ENCODE results near the gene CPN2. TPM values are rescaled to one million over a fixed set of nuclear protein-coding genes. Genes with fewer than 3 reads are reported as not detected.
A peak's percentile ranks its signal among the peaks of the same experiment; 100 is the strongest.

Gene CPN2
- total and polyA plus RNA-seq, 11 donors, result 0.14 to 6.0 (median 0.72) TPM

DNA sequence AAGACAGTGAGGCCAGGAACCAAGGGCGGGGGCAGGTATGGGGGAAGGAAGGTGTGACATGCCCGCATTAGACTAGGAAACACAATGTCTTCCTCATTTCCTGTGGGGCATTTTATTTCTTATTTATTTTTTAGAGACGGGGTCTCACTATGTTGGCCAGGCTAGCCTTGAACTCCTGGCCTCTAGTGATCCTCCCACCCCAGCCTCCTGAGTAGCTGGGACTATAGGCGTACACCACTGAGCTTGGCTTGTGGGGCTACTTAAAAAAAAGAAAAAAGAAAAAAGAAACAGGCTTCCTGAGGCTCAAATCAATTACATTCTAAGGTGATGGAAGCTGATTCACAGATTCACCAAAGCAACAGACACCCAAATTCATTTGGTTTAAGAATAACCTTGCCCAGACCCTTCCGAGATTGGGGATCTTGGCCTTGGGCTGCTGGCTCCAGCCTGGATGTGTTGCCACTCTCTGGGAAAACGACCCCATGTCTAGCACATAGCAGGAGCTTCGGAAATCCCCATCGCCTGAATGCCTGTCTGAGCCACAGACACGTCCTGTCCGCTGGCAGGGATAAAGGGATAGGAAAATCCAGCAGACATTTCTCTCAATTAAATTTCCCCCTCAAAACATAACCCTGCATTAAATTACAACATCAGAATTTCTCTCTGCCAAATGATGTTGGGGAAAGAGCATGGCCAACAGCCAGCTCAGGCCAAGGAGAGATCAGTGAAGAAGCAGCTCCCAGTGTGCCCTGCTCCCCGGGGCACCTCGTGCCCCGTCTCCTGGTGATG is 13.0 kb downstream of the CPN2 start:
- WGBS, 4 donors, result 81 to 86% (median 82%) methylated on average over 13 of the region's 13 CpGs
- Histone ChIP-seq H3K4me3 (no peak overlapping the region), H3K27ac (no peak overlapping the region), H3K36me3 (no peaks in the 10 kb centered on the region), H3K9me3 (no peaks in the 10 kb centered on the region), H3K27me3 (peaks cover 0 to 18% (median 6%) of the 10 kb centered on the region in 9 donors), H3K4me1 (peaks cover 0 to 8% (median 5%) of the 10 kb centered on the region in 12 donors)
- ATAC-seq, result no peak
- TF ChIP-seq, protein P1, sequence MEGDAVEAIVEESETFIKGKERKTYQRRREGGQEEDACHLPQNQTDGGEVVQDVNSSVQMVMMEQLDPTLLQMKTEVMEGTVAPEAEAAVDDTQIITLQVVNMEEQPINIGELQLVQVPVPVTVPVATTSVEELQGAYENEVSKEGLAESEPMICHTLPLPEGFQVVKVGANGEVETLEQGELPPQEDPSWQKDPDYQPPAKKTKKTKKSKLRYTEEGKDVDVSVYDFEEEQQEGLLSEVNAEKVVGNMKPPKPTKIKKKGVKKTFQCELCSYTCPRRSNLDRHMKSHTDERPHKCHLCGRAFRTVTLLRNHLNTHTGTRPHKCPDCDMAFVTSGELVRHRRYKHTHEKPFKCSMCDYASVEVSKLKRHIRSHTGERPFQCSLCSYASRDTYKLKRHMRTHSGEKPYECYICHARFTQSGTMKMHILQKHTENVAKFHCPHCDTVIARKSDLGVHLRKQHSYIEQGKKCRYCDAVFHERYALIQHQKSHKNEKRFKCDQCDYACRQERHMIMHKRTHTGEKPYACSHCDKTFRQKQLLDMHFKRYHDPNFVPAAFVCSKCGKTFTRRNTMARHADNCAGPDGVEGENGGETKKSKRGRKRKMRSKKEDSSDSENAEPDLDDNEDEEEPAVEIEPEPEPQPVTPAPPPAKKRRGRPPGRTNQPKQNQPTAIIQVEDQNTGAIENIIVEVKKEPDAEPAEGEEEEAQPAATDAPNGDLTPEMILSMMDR (IDR thresholded peaks at IDR 0.05), result no peak
- TF ChIP-seq POLR2A (IDR thresholded peaks at IDR 0.05), result no peak
- no peak for DNase-seq
- intact Hi-C loops (cut with DNase I), result loop anchor here in 6 of 10 donors (5.0 to 10.0 kb wide), 3 partner anchors 64 to 257 kb away; no protein-coding TSS in a partner anchor

DNA sequence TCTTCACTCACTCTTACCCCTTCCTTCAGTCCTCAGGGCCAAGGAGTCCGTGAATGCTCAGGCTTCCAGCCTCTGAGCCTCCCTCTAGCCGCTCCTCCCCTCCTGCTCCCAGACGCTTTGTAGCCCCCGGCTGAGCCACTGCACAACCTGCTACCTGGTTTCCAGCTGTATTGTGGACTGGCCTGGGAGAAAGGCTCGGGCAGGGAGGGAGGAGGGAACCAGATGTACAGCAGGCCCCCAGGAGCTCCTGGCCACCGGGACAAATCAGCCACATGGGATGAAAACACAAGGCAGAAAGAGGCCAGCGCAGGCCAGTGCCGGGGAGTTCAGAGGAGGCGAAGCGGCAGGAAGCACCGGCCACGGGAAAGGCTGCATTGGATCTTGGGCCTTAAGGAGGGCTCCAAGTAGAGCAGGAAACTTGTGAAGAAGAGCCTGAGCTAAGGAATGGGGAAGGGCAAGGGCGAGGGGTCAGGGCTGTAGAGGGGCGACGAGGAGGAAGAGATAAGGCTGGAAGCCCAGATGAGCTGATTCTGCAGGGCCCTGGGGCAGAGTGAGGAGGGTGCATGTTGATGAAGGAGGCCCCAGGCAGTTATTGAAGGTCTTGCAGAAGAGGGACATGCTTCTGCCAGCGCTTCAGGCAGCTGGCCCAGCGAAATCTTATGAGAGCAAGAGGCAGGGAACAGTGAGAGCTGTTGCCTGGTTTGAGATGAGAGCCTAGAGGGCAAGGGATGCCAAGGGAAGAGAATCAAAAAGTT is 14.3 kb downstream of the CPN2 start:
- no peak for ATAC-seq
- H3K27me3 ChIP-seq, result peaks cover 0 to 26% (median 13%) of the 10 kb centered on the region in 9 donors
- H3K36me3 ChIP-seq, result no peaks in the 10 kb centered on the region
- peaks cover 0 to 10% (median 5%) of the 10 kb centered on the region in 12 donors for H3K4me1 ChIP-seq
- TF ChIP-seq, protein P1 (IDR thresholded peaks at IDR 0.05), result no peak
- no peak for TF ChIP-seq POLR2A (IDR thresholded peaks at IDR 0.05)
- 76 to 83% (median 81%) methylated on average over 17 of the region's 17 CpGs for WGBS, 4 donors
- H3K4me3 ChIP-seq, result no peak overlapping the region
- intact Hi-C loops (cut with DNase I), result loop anchor here in 6 of 10 donors (5.0 to 10.0 kb wide), 3 partner anchors 66 to 258 kb away; no protein-coding TSS in a partner anchor
- DNase-seq, result no peak
- no peak overlapping the region for H3K27ac ChIP-seq
- no peaks in the 10 kb centered on the region for H3K9me3 ChIP-seq

DNA sequence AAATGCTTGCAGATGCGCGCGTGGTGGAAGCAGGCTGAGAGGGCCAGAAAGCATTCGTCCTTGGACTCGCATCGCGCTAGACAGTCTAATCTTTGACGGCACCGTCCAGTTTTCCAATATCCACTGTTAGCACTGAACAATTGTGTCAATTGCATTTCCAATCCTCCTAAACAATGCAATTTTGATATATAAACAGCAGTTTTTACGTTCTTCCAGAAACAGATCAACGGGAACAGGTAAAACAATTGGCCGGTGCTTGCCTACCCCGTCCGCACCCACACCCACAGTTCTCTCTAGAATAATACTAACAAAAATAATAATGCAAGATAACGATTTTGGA is 17.2 kb downstream of the CPN2 start:
- WGBS, 4 donors, result 31 to 35% (median 35%) methylated on average over 15 of the region's 15 CpGs
- TF ChIP-seq, protein P1 (IDR thresholded peaks at IDR 0.05), result peak in 1 of 12 donors; percentile 14
- TF ChIP-seq POLR2A (IDR thresholded peaks at IDR 0.05), result no peak
- H3K27me3 ChIP-seq, result peaks cover 0 to 35% (median 13%) of the 10 kb centered on the region in 9 donors
- ATAC-seq (no peak), DNase-seq (no peak)
- no peaks in the 10 kb centered on the region for H3K9me3 ChIP-seq
- peak overlapping the region in 4 of 12 donors; percentile 37 to 56 (median 52) for H3K4me3 ChIP-seq
- H3K27ac ChIP-seq, result no peak overlapping the region
- H3K36me3 ChIP-seq, result no peaks in the 10 kb centered on the region
- peaks cover 0 to 28% (median 11%) of the 10 kb centered on the region in 12 donors for H3K4me1 ChIP-seq
- intact Hi-C loops (cut with DNase I), result loop anchor here (1.0 to 10.0 kb wide), 7 partner anchors 68 to 261 kb away; no protein-coding TSS in a partner anchor

All from heart left ventricle (tissue), 16 donors.